ENCODE results near the gene SPIRE1.

DNA sequence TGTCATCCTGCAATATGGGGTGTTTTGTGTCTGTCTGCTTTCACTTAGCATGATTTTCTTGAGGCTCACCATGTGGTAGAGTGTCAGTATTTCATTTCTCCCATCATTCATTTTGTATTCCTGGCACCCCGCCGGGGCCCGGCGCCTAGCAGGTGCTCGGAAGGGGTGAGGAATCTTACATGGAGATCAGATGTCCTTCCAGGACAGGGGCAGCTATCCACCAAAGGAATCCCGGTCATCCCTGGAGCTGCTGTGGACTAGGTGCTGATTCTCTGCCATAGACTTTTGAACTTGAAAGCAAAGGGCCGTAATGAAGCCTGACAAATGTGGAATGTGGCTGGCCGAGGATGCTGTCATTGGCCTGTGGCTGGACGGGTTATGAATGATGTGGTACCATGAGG lies 247.8 kb downstream of the SPIRE1 start:
- TF ChIP-seq, protein P1, sequence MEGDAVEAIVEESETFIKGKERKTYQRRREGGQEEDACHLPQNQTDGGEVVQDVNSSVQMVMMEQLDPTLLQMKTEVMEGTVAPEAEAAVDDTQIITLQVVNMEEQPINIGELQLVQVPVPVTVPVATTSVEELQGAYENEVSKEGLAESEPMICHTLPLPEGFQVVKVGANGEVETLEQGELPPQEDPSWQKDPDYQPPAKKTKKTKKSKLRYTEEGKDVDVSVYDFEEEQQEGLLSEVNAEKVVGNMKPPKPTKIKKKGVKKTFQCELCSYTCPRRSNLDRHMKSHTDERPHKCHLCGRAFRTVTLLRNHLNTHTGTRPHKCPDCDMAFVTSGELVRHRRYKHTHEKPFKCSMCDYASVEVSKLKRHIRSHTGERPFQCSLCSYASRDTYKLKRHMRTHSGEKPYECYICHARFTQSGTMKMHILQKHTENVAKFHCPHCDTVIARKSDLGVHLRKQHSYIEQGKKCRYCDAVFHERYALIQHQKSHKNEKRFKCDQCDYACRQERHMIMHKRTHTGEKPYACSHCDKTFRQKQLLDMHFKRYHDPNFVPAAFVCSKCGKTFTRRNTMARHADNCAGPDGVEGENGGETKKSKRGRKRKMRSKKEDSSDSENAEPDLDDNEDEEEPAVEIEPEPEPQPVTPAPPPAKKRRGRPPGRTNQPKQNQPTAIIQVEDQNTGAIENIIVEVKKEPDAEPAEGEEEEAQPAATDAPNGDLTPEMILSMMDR (IDR thresholded peaks at IDR 0.05): no peak
- no peak for TF ChIP-seq POLR2A (IDR thresholded peaks at IDR 0.05)

Data from Peyer's patch (tissue), 4 donors.